Left colon (tissue), 2 donors: Measurements from ENCODE around the gene EPN1. TPM values are rescaled to one million over a fixed set of nuclear protein-coding genes. Genes with fewer than 3 reads are reported as not detected.

Source experiments
- ATAC-seq: fragments of 200-7000 bp; cut with Tn5 transposase; one replicate; pipeline ENCODE4 v1.9.1; 2020; ENCODE audit warnings: mild to moderate bottlenecking, moderate library complexity
- DNase-seq, 2 donors: peaks; one replicate each; pipeline ENCODE4 v3.0.0-alpha.2; 2020
- intact Hi-C, 2 donors: fragments of 100-400 bp; cut with DNase I in 1 of 2; cut with micrococcal nuclease in 1 of 2; formaldehyde crosslinking; loops; one replicate each; pipeline versions ENCODE4 v1.11.2 to v1.14.0; 2022; cut with DNase I, micrococcal nuclease
- long read RNA-seq: library from polyadenylated mRNA; unstranded; transcript quantifications from one replicate; pipeline ENCODE4 v2.0.0, GENCODE V29; 2021
- total RNA-seq, 2 donors: library from RNA; stranded (reverse); fragmentation: NEBNext Ultra II Directional; extraction: Animal tissue kit (Norgen Biotek cat#: 25700); gene quantifications; one replicate each; pipeline ENCODE4 v1.2.1, GENCODE V29; 2021
- donor health status: DM: no; HTN: no; CAD: no.
- donor health status: DM: yes; HTN: yes; CAD: no.

The EPN1 gene
- 100 to 1,000 TPM; 235 to 239 TPM for total RNA-seq
- long read RNA-seq, full-length matches to known transcripts, result 1 of 3 reads
- long read RNA-seq, partial matches to known transcripts, result 0 of 3 reads
- long read RNA-seq, other reads (novel, unspliced or antisense), result 2 of 3 reads

DNA sequence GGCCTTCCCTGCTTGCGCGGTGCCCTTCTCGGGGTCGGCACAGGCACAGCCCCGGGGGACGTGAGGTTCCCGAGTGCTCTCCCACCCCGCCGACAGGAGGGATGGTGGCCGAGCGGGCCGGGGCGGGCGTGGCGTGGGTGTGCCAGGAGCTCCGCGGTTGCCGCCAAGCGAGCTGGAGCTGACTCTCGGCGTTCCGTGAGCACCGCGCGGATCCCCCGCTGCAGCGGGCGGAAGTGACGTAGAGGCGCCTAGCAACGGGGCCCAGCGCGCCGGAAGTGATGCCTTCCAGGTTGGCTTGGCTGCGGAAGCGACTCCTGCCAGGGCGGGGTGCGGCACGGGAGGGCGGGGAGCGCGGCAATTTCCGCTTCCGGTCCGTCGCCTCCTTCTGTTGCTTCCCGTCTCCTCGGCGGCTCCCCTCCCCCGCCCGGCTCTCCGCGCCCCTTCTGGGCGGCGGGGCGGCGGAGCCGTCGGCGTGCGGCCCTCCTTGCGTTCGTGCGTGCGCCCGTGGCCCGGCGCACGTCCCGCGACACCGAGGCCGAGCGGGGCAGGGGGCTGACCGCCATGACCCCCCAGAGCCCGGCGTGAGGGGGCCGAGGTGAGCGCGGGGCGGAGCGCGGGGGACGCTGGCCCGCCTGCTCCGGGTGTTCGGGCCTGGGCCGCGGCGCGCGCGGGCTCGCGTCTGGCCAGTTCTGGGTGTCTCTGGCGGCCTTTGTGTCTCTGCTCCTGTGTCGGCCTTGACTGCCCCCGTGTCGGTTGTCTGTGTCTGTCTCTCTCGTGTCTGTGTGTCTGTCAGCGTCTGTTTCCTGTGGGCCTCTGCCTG lies at the start of gene EPN1:
Gene EPN1, plus strand, starts transcription at position 386 of the 820 bp plus-strand sequence. CDS start 3,402 bp downstream, outside the sequence.
- DNase-seq (peak; percentile 97 to 98), ATAC-seq (peak; percentile 88)
- intact Hi-C loops, result no loop called here

DNA sequence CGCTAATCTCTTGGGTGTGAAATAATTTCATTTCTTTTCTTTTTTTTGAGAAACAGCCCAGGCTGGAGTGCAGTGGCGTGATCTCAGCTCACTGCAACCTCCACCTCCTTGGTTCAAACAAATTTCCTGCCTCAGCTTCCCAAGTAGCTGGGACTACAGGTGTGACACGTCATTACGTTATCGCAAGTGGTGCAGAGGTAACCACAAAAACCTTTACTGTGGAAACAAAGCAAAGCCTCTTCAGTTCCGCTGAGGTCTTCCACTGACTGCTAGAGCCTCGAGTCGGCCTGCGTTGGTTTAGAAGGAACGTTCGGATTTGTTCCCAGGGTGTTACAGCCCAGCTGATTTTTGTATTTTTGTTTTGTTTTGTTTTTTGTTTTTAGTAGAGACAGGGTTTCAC lies 48.7 kb upstream of the EPN1 start:
- DNase-seq (no peak), ATAC-seq (no peak)
- intact Hi-C loops, result no loop called here

DNA sequence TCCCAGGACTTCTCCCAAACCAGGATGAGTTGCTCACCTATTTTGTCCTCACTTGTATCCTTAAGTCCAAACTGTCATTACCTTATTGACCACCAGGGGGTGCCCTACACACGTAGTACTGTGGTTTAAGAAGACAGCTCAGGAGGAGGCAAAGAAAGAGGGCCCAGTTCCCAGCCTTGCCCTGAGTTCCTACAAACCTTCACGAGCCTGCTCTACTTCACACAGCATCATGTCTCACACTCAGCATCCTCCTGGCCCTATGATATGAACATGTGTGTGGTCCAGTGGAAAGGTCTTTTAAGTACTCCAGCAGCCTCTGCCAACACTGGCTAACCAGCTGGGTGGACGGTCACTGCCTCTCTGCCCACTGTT lies 42.6 kb upstream of the EPN1 start:
- DNase-seq (peak; percentile 90 to 94), ATAC-seq (peak; percentile 66)
- intact Hi-C loops, result loop anchor here in 1 of 2 donors (10.0 kb wide), 1 partner anchor 118 kb away; no protein-coding TSS in a partner anchor

DNA sequence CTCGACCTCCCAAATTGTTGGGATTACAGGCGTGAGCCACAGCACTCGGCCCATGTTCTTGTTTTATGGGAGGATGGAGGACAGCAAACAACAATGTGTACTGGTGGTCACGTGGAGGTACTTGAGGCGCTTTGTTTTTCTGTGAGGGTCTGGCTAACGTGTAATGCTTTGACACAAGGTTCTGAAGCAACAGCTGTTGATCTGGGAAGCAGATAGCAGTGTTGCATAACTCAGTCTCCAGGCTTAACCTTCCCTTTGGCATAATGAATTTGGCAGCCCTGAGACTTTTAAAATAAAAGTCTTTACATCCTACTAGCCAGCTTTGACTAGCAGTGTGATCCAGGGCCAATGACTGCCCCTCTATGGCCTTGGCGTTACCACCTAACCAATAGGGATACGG lies 41.2 kb upstream of the EPN1 start:
- DNase-seq (no peak), ATAC-seq (no peak)
- intact Hi-C loops, result loop anchor here in 1 of 2 donors (10.0 kb wide), 1 partner anchor 119 kb away; no protein-coding TSS in a partner anchor

DNA sequence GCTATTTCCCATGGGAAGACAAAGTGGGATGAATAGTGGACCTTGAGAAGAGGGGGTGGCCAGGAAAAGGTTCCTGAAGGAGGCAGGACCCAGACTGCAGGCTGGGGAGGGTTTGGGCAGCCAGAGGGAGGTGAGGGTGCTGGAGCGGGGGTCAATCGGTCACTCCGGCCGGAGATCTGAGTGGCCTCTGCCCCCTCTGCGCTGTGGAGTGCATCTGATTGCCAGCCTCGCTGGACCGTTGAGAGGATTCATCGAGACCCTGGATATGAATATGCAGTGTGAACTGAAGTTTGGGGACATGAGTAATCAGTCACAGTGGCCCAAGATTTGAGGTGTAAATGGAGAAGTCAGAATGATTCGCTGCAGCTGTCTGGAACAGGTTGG lies 39.7 kb upstream of the EPN1 start:
- ATAC-seq (peak; percentile 2), DNase-seq (no peak)
- intact Hi-C loops, result loop anchor here in 1 of 2 donors (10.0 kb wide), 1 partner anchor 121 kb away; no protein-coding TSS in a partner anchor

DNA sequence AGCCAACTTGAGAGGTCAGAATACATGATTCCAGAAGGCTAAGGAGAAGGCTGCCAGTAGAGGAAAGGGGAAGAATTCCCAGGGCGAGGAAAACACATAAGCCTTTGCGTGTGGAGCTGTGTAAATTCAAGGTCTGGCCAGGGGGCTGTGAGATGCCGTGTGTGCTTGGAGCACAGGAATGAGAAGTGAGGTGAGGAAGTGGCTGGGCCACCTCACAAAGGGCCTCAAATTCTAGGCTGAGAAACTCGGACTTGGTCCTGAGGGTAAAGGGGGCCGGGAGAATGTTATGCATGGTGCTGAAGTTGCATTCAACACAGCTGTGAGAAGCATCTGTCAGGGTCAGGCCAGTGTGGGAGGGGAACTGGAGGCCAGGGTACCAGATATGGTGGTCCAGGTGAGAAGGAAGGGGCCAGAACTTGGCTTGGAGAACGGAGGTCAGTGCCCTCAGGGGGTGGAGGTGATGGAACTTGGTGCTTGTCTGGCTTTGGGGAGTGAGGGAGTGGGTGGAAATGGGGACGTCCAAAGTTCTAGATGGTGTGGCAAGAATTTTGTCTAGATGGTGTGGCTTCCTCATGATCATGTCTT lies 39.1 kb upstream of the EPN1 start:
- ATAC-seq, result no peak
- intact Hi-C loops, result loop anchor here in 1 of 2 donors (10.0 kb wide), 1 partner anchor 121 kb away; no protein-coding TSS in a partner anchor
- DNase-seq, result no peak

DNA sequence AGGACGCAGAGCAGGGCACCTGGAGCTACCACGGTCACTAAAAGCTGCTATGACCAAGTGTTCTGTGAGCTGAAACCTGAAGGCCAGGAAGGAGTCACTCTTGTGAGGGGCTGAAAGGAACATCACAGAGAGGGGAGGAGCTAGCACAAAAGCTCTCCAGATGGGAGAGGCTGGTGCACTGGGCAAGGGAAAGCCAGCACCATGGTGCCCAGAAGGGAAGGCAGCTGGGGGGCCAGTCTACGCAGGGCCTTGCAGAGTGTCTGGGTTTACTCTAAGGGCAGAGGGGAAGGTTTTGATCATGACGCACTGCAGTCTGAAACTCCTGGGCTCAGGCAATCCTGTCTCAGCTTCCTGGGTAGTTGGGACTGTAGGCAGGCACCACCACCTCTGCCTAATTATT lies 38.3 kb upstream of the EPN1 start:
- DNase-seq, result no peak
- intact Hi-C loops, result loop anchor here in 1 of 2 donors (10.0 kb wide), 1 partner anchor 122 kb away; no protein-coding TSS in a partner anchor
- no peak for ATAC-seq

DNA sequence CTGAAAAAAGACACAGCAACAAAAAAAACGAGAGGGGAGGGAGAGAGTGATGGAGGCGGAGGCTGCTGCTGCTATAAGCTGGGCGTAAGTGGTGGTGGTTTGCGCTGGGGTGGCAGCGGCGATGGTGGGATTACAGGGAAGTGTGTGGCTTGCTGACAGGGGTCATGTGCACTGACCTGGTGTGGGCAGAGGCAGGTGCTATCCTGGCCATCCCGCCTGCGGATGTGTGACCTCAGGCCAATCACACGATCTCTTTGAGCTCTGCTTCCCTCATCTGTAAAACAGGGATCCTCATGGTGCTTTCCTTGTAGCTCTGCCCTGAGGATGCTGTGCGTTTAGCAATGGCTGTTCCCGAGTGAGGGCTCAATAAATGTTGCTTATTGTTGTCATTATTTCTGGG lies 37.5 kb upstream of the EPN1 start:
- intact Hi-C loops, result loop anchor here in 1 of 2 donors (10.0 kb wide), 1 partner anchor 123 kb away; no protein-coding TSS in a partner anchor
- DNase-seq (peak in 1 of 2 donors; percentile 19), ATAC-seq (no peak)

DNA sequence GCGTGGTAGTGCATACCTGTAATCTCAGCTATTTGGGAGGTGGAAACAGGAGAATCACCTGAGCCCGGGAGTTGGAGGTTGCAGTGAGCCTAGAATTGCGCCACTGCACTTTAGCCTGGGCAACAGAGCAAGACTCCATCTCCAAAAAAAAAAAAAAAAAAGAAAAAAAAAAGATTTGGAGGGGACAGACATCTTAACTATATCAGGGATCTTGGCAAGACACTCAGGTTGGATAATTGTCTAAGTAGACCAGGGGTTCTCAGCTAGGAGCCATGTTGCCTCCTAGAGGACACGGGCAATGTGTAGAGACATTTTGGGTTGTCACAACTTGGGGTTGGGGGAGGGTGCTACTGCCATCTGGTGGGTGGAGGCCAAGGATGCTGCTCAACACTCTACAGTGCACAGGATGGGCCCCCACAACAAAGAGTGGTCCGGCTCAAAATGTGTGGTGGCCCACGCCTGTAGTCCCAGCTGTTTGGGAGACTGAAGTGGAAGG lies 36.1 kb upstream of the EPN1 start:
- intact Hi-C loops, result loop anchor here in 1 of 2 donors (10.0 kb wide), 1 partner anchor 124 kb away; no protein-coding TSS in a partner anchor
- no peak for DNase-seq
- no peak for ATAC-seq

DNA sequence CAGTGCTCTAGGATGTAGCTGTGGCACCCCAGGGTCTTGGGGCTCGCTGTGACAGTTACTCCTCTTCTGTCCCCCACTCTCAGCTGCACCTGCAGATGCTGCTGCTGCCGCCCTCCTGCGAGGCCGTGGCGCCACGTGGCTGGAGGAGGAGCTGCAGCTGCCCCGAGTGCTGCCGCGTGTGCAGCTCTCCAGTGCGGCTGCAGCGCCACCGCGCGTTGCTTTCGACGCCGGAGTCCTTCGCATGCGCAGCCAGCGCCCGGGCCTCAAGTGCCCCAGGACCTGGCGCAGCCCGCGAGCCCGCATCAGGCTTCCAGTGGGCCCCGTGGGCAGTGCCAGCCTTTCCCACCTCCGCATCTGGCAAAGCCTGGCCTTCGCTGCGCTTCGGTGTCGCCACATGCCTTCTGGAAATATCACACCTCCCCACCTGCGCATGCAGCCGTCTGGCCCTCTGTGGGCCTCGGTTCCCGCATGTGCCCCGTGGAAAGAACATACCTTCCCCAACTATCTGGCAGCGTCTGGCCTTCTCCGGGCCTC lies 34.9 kb upstream of the EPN1 start:
- DNase-seq, result peak; percentile 62 to 73
- intact Hi-C loops, result no loop called here
- ATAC-seq, result no peak

DNA sequence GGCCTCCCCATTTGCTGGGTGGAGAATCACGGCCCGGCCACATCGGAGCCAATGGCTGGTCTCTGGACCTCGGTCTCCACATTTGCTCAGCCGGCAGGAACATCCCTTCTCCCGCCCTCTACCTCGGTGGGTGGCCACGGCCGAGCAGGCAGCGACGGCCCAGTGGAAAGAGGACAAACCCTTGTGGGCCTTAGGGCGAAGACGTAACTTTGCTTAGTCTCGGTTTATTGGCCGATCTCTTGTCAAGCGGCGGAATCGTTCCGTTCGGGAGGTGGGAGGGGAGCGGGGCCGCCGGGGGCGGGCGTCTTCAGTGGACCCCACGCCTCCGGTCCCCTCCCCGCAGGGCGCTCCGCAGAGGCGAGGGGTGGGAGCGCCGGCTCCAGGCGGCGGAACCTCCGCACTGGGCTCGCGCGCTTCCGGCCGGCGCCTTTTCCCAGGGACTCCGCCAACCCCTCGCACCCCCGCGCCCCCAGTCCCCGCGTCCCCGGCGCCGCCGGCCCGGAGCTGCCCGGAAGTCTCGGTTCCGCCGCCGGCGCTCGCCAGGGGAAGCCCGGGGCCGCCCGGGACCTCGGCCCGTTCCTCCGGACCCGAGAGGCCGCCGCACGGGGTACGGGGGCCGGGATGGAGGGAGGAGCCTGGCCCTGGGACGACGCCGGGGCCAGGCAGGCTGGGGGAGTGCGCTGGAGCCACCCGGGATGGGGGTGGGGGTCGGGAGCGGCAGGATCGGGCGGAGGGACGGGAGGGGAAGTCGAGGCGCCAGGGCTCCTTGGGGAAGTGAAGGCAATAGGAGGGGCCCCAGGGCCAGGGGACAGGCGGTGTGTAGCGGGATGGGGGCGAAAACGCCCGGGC lies 34.2 kb upstream of the EPN1 start, which contains the start of gene ZNF580:
Gene ZNF580, plus strand, starts transcription at position 426 of the 849 bp plus-strand sequence. CDS start 1,507 bp downstream, outside the sequence.
- DNase-seq (peak in 1 of 2 donors; percentile 70), ATAC-seq (peak; percentile 55)
- intact Hi-C loops, result no loop called here

DNA sequence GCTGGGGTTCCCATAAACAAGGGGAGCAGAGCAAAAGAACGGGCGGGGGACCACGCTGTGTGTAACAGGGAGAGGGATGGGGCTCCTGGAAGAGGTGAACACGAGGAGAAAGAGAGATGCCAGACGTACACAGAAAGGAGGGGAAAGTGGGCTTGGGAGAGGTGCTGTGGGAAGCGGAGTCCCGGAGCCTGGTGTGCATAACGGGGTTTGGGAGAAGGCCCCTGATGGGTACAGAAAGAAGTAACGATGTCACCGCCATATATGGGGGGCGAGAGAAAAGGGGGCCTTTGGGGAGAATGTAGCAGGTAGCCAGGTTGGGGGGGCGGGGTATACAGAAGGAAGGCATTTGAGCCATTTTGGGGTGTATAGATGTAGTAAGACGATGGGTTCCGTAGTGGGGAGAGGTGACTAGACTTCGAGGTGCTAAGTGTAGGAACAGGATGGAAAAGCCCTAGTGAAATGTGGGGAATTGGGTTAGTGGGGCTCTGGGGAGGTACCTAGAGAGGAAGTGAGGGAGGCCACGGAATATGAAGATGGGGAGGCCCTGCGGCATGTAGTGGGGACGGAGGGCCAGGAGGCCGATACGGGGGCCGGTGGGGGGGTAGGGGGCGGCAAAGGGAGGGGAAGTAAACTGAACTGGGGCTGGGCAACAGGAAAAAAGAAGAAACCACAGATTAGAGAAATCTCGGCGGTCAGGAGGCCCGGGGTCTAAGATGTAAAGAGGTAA lies 33.4 kb upstream of the EPN1 start:
- DNase-seq, result no peak
- intact Hi-C loops, result no loop called here
- ATAC-seq, result peak; percentile 1

DNA sequence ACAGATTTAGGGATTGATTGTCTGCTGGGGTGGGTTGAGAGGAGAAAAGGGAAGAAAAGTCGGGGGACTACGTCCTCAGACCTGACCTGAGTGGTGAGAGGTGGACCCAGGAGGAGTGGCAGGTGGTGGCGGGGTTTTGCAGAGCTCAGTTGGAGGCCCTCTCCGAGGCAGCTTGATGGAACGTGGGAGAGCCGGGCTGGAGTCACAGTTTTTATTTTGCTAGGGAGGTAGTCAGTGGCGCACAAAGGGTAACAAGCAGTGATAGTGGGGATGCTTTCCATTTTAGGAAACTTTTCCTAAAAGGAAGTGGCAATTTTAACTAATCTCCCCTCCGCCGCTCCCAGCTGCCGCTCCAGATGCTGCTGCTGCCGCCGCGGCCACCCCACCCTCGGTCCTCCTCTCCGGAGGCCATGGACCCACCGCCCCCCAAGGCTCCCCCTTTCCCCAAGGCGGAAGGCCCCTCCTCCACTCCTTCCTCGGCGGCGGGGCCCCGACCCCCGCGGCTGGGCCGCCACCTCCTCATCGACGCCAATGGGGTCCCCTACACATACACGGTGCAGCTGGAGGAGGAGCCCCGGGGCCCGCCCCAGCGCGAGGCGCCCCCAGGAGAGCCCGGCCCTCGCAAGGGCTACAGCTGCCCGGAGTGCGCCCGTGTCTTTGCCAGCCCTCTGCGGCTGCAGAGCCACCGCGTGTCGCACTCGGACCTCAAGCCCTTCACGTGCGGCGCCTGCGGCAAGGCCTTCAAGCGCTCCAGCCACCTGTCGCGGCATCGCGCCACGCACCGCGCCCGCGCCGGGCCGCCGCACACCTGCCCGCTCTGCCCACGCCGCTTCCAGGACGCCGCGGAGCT lies 32.6 kb upstream of the EPN1 start:
- peak; percentile 9 for ATAC-seq

DNA sequence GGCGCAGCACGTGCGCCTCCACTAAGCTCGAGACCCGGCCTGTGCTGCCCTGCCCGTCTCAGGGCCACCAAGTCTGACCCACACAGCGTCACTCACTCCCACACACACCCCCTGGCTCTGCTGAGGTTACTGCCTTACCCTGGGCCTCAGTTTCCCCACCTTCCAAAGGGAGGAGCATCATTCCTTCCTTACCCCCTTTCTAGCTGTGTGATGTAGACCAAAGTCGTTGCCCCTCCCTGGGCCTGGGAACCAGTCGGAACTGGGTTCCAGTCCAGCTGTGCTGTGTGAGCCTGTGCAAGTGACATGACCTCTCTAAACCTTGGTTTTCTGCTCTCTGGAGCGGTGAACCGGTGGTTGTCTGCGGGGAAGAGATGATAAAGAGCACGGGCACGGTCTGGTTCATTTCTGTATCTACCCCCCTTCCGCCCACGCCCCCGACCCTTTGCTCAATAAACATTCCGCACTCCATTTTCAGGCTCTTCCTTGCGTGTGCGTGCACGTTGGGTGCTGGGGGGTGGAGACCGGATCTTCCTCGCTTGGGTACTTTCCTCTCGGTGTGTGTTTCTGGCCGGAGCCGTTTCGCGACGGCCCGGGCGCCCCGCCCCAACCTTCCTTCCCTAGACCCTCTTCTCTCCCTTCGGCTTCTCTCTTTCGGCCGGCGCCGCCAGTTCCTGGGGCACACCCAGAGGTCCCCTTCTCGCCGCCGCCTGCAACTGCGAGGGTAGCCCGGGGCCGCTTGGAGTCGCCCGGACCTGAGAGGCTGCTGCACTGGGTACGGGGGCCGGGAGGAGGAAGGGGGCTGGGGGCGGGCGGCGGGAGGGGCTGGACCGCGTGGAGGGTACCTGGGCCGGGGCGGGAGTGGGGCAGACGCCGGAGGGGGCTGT lies 31.8 kb upstream of the EPN1 start, which contains the start of gene ZNF581:
Gene ZNF581, plus strand, starts transcription at position 647 of the 884 bp plus-strand sequence. CDS start 923 bp downstream, outside the sequence.
- DNase-seq (peak; percentile 73 to 83), ATAC-seq (peak; percentile 64)
- intact Hi-C loops, result no loop called here

More for the DNA sequence above, 32.6 kb upstream of the EPN1 start:
- DNase-seq, result peak in 1 of 2 donors; percentile 49
- intact Hi-C loops, result no loop called here

DNA sequence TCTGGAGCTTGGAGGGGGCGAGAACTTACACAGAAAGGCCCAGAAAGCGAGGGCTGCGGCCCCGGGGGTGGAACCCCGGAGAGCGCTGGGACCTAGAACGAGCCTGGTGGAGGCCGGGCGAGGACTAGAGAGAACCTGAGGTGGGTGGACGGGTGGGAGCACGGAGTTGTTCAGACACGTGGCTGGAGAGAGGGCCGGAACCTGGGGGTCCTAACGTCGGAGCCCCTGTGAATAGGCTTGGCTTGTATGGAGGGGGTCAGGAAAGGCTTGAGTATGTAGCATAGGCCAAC lies 31.2 kb upstream of the EPN1 start:
- DNase-seq, result no peak
- intact Hi-C loops, result no loop called here
- ATAC-seq, result peak; percentile 4
